ENCODE results near the gene SLC35F3.
"Not testable (repeated sequence)": the region's sequence is repeated elsewhere in the genome, so short reads cannot be mapped to it uniquely, and the experiment has no call there.

Gene SLC35F3

GRCh38 chr1:234206651-234207284 lies 302.3 kb downstream of the SLC35F3 start:
- no peak for DNase-seq

GRCh38 chr1:234208351-234208750 lies 303.9 kb downstream of the SLC35F3 start:
- no peak for DNase-seq

DNA sequence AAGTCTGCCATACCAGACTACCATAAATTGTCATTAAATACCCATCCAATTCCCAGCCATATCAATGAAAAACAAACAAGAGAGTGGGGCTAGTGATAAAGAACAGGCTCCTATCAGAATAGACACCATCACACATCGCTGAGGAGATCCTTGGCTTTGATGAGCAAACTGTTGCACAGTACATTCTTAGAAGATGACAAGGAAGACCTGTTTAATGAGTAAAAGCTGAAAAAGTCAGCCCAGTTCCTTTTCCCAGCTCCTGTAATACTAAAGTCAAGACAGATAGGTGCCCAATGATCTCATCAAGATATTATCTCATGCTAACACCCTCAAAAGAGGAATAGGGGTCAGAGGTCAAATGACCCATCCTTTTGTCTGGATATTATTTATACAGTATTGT lies 304.3 kb downstream of the SLC35F3 start:
- no peak for DNase-seq

GRCh38 chr1:234210429-234210828 lies 306.0 kb downstream of the SLC35F3 start:
- DNase-seq: not testable (repeated sequence)

GRCh38 chr1:234211855-234212254 lies 307.4 kb downstream of the SLC35F3 start:
- DNase-seq: not testable (repeated sequence)

DNA sequence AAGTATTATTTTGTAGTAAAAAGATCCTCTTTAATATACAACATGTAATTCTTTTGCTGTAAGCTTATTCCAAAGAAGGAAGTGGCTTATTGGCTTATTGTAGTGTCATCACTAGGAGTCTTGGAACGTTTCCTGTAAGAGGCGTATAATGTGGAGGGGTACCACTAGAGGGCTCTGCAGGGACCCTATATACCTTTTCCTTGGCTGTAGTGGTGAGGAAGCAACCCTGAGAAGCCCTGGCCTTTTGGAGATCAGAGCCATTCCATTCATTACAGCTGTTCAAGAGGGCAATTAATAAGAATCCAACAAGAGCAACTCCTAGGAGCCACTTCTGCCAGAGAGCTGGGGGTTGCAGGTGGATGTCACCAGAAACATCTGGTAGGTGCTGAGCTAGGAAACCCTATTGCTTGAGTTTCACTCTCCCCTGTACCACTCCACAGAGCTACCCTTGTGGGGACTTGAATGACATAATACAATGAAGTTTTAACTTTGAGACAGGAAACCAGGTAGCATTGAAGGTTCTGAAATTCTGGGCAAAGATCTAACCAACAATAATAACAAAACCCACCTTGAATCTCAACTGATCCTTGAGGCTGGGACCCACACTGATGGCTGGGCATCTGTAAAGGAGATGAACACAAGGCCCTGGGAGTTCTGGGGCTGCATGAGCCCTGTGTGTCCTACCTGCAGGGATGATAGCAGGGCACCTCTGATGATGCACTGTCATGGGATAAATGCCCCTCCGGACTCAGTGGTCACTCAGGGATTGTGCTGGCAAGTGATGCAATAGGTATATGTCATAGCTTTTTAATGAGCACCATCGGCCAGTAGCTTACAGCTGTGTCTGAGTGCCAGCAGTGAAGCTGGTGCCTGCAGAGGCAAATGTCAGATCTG lies 308.5 kb downstream of the SLC35F3 start:
- DNase-seq: peak; percentile 14 to 17

GRCh38 chr1:234213658-234214128 lies 309.2 kb downstream of the SLC35F3 start:
- DNase-seq: no peak

DNA sequence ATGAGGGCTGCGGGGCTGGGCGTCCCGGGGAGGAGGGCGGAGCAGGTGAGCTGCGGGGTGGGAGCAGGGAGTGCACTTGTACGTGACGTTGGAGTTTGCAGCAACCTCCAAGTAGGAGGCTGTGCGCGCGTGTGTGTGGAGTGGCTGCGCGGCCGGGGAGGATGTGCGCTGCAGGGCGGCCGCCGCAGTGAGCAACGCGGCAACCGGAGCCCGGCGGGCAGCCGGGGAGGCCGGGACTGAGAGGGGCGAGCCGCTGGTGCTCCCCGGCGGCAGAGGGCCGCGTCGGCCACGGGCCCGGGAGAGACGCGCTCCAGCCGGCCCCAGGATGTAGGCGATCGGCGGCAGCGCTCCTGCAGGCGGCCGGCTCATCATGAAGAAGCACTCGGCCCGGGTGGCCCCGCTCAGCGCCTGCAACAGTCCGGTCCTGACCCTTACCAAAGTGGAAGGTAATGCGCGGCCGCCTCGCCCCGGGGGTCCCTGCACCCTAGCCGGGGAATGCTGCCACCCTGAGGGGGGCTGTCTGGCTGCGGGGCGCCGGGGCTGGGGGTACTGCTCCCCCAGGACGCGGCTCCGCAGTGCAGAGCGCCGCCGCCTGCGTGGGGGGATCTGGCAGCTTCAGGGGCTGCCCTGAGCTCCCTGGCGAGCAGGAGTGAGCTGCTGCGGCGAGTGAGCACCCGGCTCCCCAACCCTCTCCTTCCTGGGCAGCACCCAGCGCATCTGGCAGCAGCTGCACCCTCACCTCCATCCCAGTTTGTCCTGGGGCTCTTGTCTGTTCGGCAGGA lies 309.8 kb downstream of the SLC35F3 start:
- peak in 1 of 2 donors; percentile 24 for DNase-seq

- DNase-seq: no peak
Measured at GRCh38 chr1:234214911-234215892, 310.7 kb downstream of the SLC35F3 start.

GRCh38 chr1:234216116-234216703 lies 311.7 kb downstream of the SLC35F3 start:
- no peak for DNase-seq

DNA sequence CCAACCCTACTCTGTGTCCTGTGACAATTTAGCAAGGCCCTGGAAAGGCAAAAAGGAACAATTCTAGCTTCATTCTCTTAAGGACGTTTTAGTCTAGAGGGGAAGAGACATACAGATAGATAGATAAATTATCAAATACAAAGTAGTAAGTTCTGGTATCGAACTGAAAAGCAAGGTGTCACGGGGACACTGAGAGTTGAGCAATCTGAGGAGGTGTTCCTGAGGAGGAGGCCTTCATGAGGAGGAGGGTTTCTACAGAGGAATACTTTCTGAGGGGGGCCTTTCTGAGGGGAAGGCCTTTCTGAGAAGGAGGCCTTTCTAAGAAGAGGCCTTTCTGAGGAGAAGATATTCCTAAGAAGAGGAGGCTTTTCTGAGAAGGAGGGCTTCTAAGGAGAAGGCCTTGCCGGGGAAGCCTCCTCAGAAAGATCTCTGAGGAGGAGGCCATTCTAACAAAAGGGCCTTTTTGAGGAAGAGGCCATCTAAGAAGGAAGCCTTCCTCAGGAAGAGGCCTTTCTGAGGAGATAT lies 312.9 kb downstream of the SLC35F3 start:
- no peak for DNase-seq

DNA sequence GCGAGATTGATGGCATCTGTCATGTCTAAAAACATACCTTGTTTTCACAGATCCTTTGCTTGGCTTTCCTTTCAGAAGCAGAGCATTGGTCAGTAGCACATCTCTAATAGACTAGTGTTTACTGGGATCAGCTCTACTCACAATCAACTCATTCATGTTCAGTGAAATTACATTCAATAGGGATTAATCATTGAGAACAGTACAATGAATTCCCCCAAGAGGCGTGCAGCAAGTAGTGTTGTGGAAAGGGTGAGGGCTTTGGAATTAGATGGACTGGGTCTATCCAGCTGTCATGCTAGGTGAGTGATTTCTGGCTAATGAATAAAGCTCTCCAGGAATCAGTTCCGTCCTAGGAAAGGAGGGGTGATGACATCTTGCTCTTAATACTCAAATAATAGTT lies 313.6 kb downstream of the SLC35F3 start:
- no peak for DNase-seq

- no peak for DNase-seq
Measured at GRCh38 chr1:234219711-234220110, 315.2 kb downstream of the SLC35F3 start.

GRCh38 chr1:234221601-234222000 lies 317.1 kb downstream of the SLC35F3 start:
- DNase-seq: no peak

- no peak for DNase-seq
Measured at GRCh38 chr1:234222561-234223280, 318.2 kb downstream of the SLC35F3 start.

- no peak for DNase-seq
Measured at GRCh38 chr1:234226113-234226818, 321.8 kb downstream of the SLC35F3 start.

- DNase-seq: no peak
Measured at GRCh38 chr1:234226819-234227165, 322.3 kb downstream of the SLC35F3 start.

GRCh38 chr1:234229581-234230387 lies 325.3 kb downstream of the SLC35F3 start:
- no peak for DNase-seq

DNA sequence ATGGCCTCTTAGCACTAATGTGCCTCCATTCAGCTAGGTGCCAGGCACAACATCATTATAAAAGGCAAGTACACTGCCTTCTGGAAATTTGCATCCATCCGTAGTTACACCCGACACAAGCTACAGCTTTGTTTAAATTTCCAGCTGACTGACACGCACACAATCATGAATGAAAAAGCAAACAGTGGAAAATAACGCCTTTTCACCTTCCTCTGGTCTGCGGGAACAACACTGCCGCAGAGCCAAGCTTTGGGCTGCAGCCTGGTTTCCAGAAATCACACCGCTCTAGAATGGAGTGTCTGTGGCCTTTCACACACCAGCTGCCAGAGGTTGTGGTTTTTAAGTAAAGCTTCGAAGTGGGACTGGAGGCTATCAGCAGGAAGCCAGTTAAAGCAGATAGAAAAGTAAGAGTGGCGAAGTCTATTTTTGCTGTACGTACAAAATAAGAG lies 326.0 kb downstream of the SLC35F3 start:
- DNase-seq: peak in 1 of 2 donors; percentile 7

Measured in CD4-positive, alpha-beta T cell treated with Interferon alpha-2 for 1 hour (primary cell).